CD4-positive, CD25-positive, alpha-beta regulatory T cell (primary cell): Measurements from ENCODE around the gene VSIG4. TPM values are rescaled to one million over a fixed set of nuclear protein-coding genes. Genes with fewer than 3 reads are reported as not detected.
"Not testable (repeated sequence)": the region's sequence is repeated elsewhere in the genome, so short reads cannot be mapped to it uniquely, and the experiment has no call there.

ENCODE experiments used
- ATAC-seq, 2 donors: fragments of 150-1000 bp; cut with Tn5 transposase; one replicate each; pipeline ENCODE4 v1.10.0; 2021; ENCODE audit warnings: low read depth in 2 of 2, moderate number of reproducible peaks in 2 of 2, moderate library complexity in 1 of 2
- DNase-seq, 3 donors: peaks; one replicate each; pipeline versions ENCODE4 v3.0.0 to v3.0.0-alpha.2; 2012 to 2022; ENCODE audit warnings: mixed read lengths in 1 of 3
- H3K27ac ChIP-seq: one replicate; pipeline ENCODE4 v1.7.0; 2013; ENCODE audit warnings: mild to moderate bottlenecking, low read length; ENCODE audit not compliant: insufficient read depth, poor library complexity, severe bottlenecking
- H3K27me3 ChIP-seq: one replicate; pipeline ENCODE4 v1.7.0; 2013; ENCODE audit warnings: low read length; ENCODE audit not compliant: control insufficient read depth, insufficient read depth
- H3K36me3 ChIP-seq: one replicate; pipeline ENCODE4 v1.7.0; 2013; ENCODE audit warnings: mild to moderate bottlenecking, low read length, moderate library complexity; ENCODE audit not compliant: control insufficient read depth, insufficient read depth
- H3K4me1 ChIP-seq: 2 replicates; pipeline ENCODE4 v1.7.0; 2013; ENCODE audit warnings: mild to moderate bottlenecking, low read length; ENCODE audit not compliant: insufficient read depth, control insufficient read depth, poor library complexity, severe bottlenecking
- H3K4me3 ChIP-seq: one replicate; pipeline ENCODE4 v1.7.0; 2013; ENCODE audit warnings: low read depth, mild to moderate bottlenecking, low read length, moderate library complexity
- H3K9me3 ChIP-seq, 2 experiments: 1 replicate in 1 of 2; 2 replicates in 1 of 2; pipeline ENCODE4 v1.7.0; 2013; ENCODE audit warnings: low read length in 2 of 2, mild to moderate bottlenecking in 1 of 2, moderate library complexity in 1 of 2; ENCODE audit not compliant: control insufficient read depth in 2 of 2
- H3K27ac Mint-ChIP-seq, 3 donors: one replicate each; pipeline ENCODE4 v1.8.0; 2020 to 2022; ENCODE audit warnings: mild to moderate bottlenecking in 3 of 3, mixed read lengths in 3 of 3, moderate library complexity in 2 of 3
- H3K27me3 Mint-ChIP-seq: one replicate; pipeline ENCODE4 v1.8.0; 2022; ENCODE audit warnings: mild to moderate bottlenecking, mixed read lengths
- H3K36me3 Mint-ChIP-seq: one replicate; pipeline ENCODE4 v1.8.0; 2020; ENCODE audit warnings: mixed read lengths
- H3K4me1 Mint-ChIP-seq, 4 donors: one replicate each; pipeline ENCODE4 v1.8.0; 2020 to 2022; ENCODE audit warnings: mixed read lengths in 4 of 4, mild to moderate bottlenecking in 1 of 4
- H3K4me3 Mint-ChIP-seq, 4 donors: one replicate each; pipeline ENCODE4 v1.8.0; 2020 to 2022; ENCODE audit warnings: mild to moderate bottlenecking in 4 of 4, mixed read lengths in 4 of 4, moderate library complexity in 3 of 4
- H3K9me3 Mint-ChIP-seq, 7 donors: one replicate each; pipeline ENCODE4 v1.8.0; 2020 to 2022; ENCODE audit warnings: mixed read lengths in 7 of 7, mild to moderate bottlenecking in 3 of 7, moderate library complexity in 2 of 7
- polyA plus RNA-seq, 4 donors: library from polyadenylated mRNA; unstranded; fragments of 300-500 nt; fragmentation: Illumina TruSeq; gene quantifications; one replicate each; pipeline ENCODE4 v1.2.3, GENCODE V29; 2021
- total RNA-seq: library from RNA; stranded (reverse); gene quantifications from one replicate; pipeline ENCODE4 v1.2.3, GENCODE V29; 2022

VSIG4 gene
- total and polyA plus RNA-seq, 5 donors from 2014 or later = not detected

DNA sequence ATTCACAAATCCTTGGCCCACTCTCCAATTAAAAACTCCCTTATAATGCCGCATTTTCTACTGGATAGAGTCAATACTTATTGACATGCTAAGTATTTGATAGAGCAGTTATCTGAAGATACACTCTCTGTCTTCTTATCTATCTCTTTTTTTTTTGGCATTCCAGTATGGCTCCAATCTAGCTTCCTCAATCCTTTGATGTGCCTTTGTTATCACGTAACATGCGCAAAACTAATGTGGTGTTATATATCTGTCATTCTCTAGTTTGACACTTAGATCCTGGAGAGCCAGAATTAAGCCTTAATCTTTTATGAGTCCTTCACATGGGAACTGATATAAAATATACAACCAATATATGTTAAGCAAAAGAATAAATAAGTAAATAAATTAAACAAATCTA, 54.7 kb downstream of the VSIG4 start:
- no peaks in the 10 kb centered on the region for H3K36me3 ChIP-seq
- H3K27ac ChIP-seq = no peak overlapping the region
- Mint-ChIP-seq H3K36me3 (no peaks in the 10 kb centered on the region), H3K27me3 (peaks cover 5% of the 10 kb centered on the region), H3K4me1 (peaks cover 6 to 12% (median 7%) of the 10 kb centered on the region in 4 donors), H3K4me3 (no peak overlapping the region), H3K27ac (no peak overlapping the region), H3K9me3 (peaks cover 0 to 1% (median 0%) of the 10 kb centered on the region in 7 donors)
- DNase-seq (no peak), ATAC-seq (no peak)
- no peaks in the 10 kb centered on the region for H3K4me1 ChIP-seq
- no peaks in the 10 kb centered on the region for H3K9me3 ChIP-seq
- H3K4me3 ChIP-seq = no peak overlapping the region
- no peaks in the 10 kb centered on the region for H3K27me3 ChIP-seq

DNA sequence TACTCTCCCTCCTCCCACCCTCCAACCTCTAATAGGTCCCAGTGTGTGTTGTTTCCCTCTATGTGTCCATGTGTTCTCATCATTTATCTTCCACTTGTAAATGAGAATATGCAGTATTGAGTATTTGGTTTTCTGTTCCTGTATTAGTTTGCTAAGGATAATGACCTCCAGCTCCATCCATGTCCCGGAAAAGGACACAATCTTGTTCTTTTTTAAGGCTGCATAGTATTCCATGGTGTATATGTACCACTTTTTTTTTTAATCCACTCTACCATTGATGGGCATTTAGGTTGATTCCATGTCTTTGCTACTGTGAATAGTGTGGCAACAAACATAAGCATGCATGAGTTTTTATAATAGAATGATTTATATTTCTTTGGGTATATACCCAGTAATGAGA, 62.7 kb downstream of the VSIG4 start:
- not testable (repeated sequence) for H3K4me3 ChIP-seq, H3K4me1 ChIP-seq, H3K27ac ChIP-seq, ATAC-seq, H3K27me3 ChIP-seq, H3K9me3 Mint-ChIP-seq, DNase-seq, H3K9me3 ChIP-seq, H3K27me3 Mint-ChIP-seq, H3K4me1 Mint-ChIP-seq, H3K27ac Mint-ChIP-seq, H3K36me3 ChIP-seq, H3K36me3 Mint-ChIP-seq, H3K4me3 Mint-ChIP-seq

DNA sequence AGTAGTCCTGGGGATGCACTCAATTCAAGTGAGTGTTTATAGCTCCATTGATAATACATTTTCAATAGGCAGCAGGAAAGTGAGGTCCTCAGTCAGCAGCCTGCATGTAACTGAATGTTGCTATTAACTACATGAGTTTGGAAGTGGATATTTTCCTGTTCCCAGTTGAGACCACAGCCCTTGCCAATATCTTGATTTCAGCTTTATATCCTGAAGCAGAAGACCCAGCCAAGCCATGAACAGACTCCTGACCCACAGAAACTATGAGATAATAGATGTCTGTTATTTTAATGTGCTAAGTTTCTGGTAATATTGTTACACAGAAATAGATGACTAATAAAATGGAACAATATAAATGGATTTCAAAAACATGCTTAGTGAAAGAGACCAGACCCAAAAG, 63.7 kb downstream of the VSIG4 start:
- H3K4me3 Mint-ChIP-seq = no peak overlapping the region
- peaks cover 6% of the 10 kb centered on the region for H3K27me3 Mint-ChIP-seq
- DNase-seq (no peak), ATAC-seq (no peak)
- H3K9me3 Mint-ChIP-seq = peaks cover 0 to 3% (median 0%) of the 10 kb centered on the region in 7 donors
- Histone ChIP-seq H3K27ac (no peak overlapping the region), H3K9me3 (no peaks in the 10 kb centered on the region), H3K4me3 (no peak overlapping the region), H3K27me3 (no peaks in the 10 kb centered on the region), H3K4me1 (no peaks in the 10 kb centered on the region), H3K36me3 (no peaks in the 10 kb centered on the region)
- no peak overlapping the region for H3K27ac Mint-ChIP-seq
- no peaks in the 10 kb centered on the region for H3K4me1 Mint-ChIP-seq
- no peaks in the 10 kb centered on the region for H3K36me3 Mint-ChIP-seq

DNA sequence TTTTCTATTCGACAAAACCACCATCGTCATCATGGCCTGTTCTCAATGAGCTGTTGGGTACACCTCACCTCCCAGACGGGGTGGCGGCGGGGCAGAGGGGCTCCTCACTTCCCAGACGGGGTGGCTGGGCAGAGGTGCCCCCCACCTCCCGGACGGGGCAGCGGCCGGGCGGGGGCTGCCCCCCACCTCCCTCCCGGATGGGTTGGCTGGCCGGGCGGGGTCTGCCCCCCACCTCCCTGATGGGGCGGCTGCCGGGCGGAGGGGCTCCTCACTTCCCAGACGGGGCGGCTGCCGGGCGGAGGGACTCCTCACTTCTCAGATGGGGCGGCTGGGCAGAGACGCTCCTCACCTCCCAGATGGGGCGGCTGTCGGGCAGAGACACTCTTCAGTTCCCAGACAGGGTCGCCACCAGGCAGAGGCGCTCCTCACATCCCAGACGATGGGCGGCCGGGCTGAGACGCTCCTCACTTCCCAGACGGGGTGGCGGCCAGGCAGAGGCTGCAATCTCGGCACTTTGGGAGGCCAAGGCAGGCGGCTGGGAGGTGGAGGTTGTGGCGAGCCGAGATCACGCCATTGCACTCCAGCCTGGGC, 64.6 kb downstream of the VSIG4 start:
- not testable (repeated sequence) for H3K4me1 Mint-ChIP-seq, H3K36me3 ChIP-seq, H3K4me1 ChIP-seq, H3K9me3 Mint-ChIP-seq, DNase-seq, H3K4me3 ChIP-seq, H3K27ac ChIP-seq, H3K27ac Mint-ChIP-seq, H3K4me3 Mint-ChIP-seq, H3K27me3 ChIP-seq, H3K27me3 Mint-ChIP-seq, H3K9me3 ChIP-seq, H3K36me3 Mint-ChIP-seq, ATAC-seq

Other genes starting within 250 kb of the VSIG4 start
- gene HEPH, start 124.2 kb upstream of the VSIG4 start, total RNA-seq = not detected
- not detected for gene HEPH, start 124.2 kb upstream of the VSIG4 start, polyA plus RNA-seq